ENCODE data around the gene LRBA.

The LRBA gene

GRCh38 chr4:150363721-150364688 lies 651.1 kb downstream of the LRBA start:
- DNase-seq (ENCODE audit: low spot score), result no peak

GRCh38 chr4:150358691-150359090 lies 656.4 kb downstream of the LRBA start:
- DNase-seq (ENCODE audit: low spot score), result no peak

GRCh38 chr4:150357829-150358228 lies 657.3 kb downstream of the LRBA start:
- no peak for DNase-seq (ENCODE audit: low spot score)

- no peak for DNase-seq (ENCODE audit: low spot score)
Measured at GRCh38 chr4:150355858-150356455, 659.1 kb downstream of the LRBA start.

- no peak for DNase-seq (ENCODE audit: low spot score)
Measured at GRCh38 chr4:150355418-150355817, 659.7 kb downstream of the LRBA start.

GRCh38 chr4:150354214-150354796 lies 660.8 kb downstream of the LRBA start:
- no peak for DNase-seq (ENCODE audit: low spot score)

GRCh38 chr4:150348079-150348478 lies 667.0 kb downstream of the LRBA start:
- DNase-seq (ENCODE audit: low spot score), result no peak

GRCh38 chr4:150345207-150345744 lies 669.8 kb downstream of the LRBA start:
- DNase-seq (ENCODE audit: low spot score), result no peak

- no peak for DNase-seq (ENCODE audit: low spot score)
Measured at GRCh38 chr4:150343796-150344195, 671.3 kb downstream of the LRBA start.

- no peak for DNase-seq (ENCODE audit: low spot score)
Measured at GRCh38 chr4:150342945-150343344, 672.1 kb downstream of the LRBA start.

GRCh38 chr4:150337734-150338133 lies 677.4 kb downstream of the LRBA start:
- DNase-seq (ENCODE audit: low spot score), result no peak

- DNase-seq (ENCODE audit: low spot score), result no peak
Measured at GRCh38 chr4:150336676-150337412, 678.2 kb downstream of the LRBA start.

GRCh38 chr4:150332961-150333360 lies 682.1 kb downstream of the LRBA start:
- no peak for DNase-seq (ENCODE audit: low spot score)

GRCh38 chr4:150332086-150332485 lies 683.0 kb downstream of the LRBA start:
- DNase-seq (ENCODE audit: low spot score), result no peak

GRCh38 chr4:150329373-150329772 lies 685.7 kb downstream of the LRBA start:
- DNase-seq (ENCODE audit: low spot score), result no peak

GRCh38 chr4:150328496-150328895 lies 686.6 kb downstream of the LRBA start:
- DNase-seq (ENCODE audit: low spot score), result no peak

GRCh38 chr4:150327262-150327780 lies 687.8 kb downstream of the LRBA start:
- no peak for DNase-seq (ENCODE audit: low spot score)

GRCh38 chr4:150325872-150326271 lies 689.2 kb downstream of the LRBA start:
- peak; percentile 53 for DNase-seq (ENCODE audit: low spot score)

GRCh38 chr4:150323406-150324325 lies 691.4 kb downstream of the LRBA start:
- DNase-seq (ENCODE audit: low spot score), result no peak

GRCh38 chr4:150322646-150323045 lies 692.4 kb downstream of the LRBA start:
- no peak for DNase-seq (ENCODE audit: low spot score)

- no peak for DNase-seq (ENCODE audit: low spot score)
Measured at GRCh38 chr4:150321113-150321512, 694.0 kb downstream of the LRBA start.

Data from NAMALWA (cell line).